WTC11 (cell line): Measurements from ENCODE around the gene AZIN2.

ENCODE experiments used
- CTCF ChIP-seq: fragments of 200-600 bp; IDR thresholded peaks from 2 replicates; pipeline ENCODE4 v1.8.0; 2022; ENCODE audit warnings: antibody characterized with exemption
- E2F5 ChIP-seq: sonication (generic); formaldehyde crosslinking; IDR thresholded peaks from 2 replicates; pipeline ENCODE4 v1.8.1; 2022; ENCODE audit warnings: mild to moderate bottlenecking, moderate library complexity, missing genetic modification reagents
- ESRRA ChIP-seq: sonication (generic); formaldehyde crosslinking; IDR thresholded peaks from 2 replicates; pipeline ENCODE4 v1.8.1; 2022; ENCODE audit warnings: mild to moderate bottlenecking, missing genetic modification reagents, borderline replicate concordance
- JUN ChIP-seq: sonication (generic); formaldehyde crosslinking; IDR thresholded peaks from 2 replicates; pipeline ENCODE4 v1.8.0; 2023; ENCODE audit warnings: mild to moderate bottlenecking, missing genetic modification reagents
- ZBTB21 ChIP-seq: sonication (generic); formaldehyde crosslinking; IDR thresholded peaks from 2 replicates; pipeline ENCODE4 v1.8.1; 2023; ENCODE audit warnings: mild to moderate bottlenecking, missing genetic modification reagents, borderline replicate concordance
- ZNF396 ChIP-seq: fragments of 250-450 bp; sonication (Bioruptor Pico); IDR thresholded peaks from 2 replicates; pipeline ENCODE4 v1.8.0; 2021; ENCODE audit warnings: mild to moderate bottlenecking, moderate library complexity, borderline replicate concordance
- ZSCAN18 ChIP-seq: fragments of 250-450 bp; sonication (Bioruptor Pico); IDR thresholded peaks from 2 replicates; pipeline ENCODE4 v2.1.2; 2022; ENCODE audit warnings: mild to moderate bottlenecking, moderate library complexity

- TF ChIP-seq CTCF: no peak
- TF ChIP-seq ZSCAN18 (CRISPR knock-in tag): no peak
- no peak for TF ChIP-seq ESRRA (CRISPR knock-in tag)
- no peak for TF ChIP-seq JUN (CRISPR knock-in tag)
- no peak for TF ChIP-seq ZNF396 (CRISPR knock-in tag)
- no peak for TF ChIP-seq E2F5
- no peak for TF ChIP-seq ZBTB21 (CRISPR knock-in tag)
Measured at GRCh38 chr1:33047839-33048305, 33.1 kb upstream of the AZIN2 start.
